Fibroblast of skin of abdomen (primary cell): ENCODE results near the gene CHMP4A.
"Not testable (repeated sequence)": the region's sequence is repeated elsewhere in the genome, so short reads cannot be mapped to it uniquely, and the experiment has no call there.

ENCODE experiments used
- DNase-seq: peaks from one replicate; pipeline ENCODE4 v3.0.0-alpha.2; 2013

The CHMP4A gene

DNA sequence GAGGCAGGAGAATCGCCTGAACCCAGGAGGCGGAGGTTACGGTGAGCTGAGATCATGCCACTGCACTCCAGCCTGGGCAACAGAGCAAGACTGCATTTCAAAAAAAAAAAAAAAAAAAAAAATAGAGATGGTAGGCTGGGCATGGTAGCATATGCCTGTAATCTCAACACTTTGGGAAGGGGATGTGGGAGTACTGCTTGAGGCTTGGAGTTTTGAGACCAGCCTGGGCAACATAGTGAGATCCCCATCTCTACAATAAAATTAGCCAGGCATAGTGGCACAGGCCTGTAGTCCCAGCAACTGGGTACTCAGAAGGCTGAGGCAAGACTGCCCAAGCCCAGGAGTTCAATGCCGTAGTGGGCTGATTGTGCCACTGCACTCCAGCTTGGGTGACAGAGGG is 9.7 kb upstream of the CHMP4A start:
- DNase-seq: not testable (repeated sequence)

GRCh38 chr14:24219521-24219920 is 6.2 kb upstream of the CHMP4A start:
- DNase-seq: no peak

DNA sequence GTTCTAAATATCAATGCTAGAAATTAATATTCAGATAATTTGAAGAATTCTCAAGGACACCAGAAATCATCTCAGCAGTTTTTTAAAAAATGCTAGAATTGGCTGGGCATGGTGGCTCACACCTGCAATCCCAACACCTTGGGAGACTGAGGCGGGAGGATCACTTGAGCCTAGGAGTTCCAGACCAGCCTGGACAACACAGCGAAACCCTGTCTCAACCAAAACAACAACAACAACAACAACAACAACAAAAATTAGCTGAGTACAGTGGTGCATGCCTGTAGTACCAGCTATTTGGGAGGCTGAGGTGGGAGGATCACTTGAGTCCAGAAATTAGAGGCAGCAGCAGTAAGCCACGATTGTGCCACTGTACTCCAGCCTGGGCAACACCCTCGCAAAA is 5.8 kb upstream of the CHMP4A start:
- DNase-seq: no peak

DNA sequence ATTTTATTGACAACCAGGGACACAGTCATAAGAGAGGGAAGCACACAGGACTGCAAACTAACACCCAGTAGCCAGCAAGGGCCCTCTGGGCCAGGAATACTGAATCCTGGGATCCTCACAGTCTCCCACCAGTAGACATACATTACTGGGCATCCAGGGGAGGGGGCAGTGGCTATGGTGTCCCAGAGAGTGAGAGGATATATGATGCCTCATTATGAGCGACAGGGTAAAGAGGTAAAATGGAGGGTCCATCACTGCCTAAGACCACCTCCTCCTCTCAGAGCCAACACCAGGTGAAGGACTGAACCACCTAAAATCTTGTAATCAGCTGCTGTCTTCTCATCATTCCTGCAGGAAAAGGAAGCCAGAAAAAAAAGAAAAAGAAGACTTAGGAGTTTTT is 3.6 kb upstream of the CHMP4A start:
- DNase-seq: not testable (repeated sequence)

- DNase-seq: no peak
Observed at GRCh38 chr14:24216345-24216699, 3.0 kb upstream of the CHMP4A start.

GRCh38 chr14:24215495-24216344 is 2.4 kb upstream of the CHMP4A start, which contains the start of gene MDP1:
Gene MDP1, minus strand, starts transcription at chr14:24216066. Its CDS starts 111 bp downstream, at chr14:24215955.
- peak; percentile 84 for DNase-seq

DNA sequence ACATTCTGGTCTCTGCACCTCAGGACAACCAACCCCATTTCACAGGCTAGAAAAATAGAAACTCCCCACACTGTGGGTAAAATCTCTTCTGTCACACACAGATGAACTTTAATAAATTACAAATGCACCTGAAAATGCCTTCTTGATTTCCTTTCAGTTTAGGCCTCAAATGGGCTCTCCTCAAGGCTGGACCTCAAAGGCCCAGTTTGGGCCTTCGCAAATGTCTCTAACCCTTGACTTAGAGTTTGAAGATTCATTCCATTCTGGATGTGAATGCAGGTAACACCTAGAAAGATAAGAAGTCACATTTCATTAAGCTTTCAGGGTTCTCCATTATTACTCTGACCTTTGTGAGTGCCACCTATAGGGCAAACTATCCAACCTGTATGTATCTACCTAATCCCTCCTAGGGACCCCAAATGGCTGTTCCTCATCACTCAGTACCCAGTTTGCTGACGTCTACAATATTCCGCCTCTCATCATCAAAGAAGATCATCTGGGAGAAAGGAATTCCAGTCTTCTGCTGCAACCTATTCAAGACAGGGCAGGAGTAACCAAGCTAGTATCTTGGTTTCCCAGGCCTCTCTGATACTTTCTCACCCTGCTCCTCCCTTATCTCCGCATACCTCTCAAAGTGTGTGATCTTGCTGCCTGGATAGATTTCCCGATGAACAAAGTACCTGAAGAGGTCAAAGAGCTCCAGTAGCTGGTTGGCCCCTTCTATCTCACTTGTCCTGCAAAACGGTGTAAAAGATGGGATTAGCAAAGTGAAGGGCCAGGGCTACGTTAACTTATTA is 776 bp upstream of the CHMP4A start:
- DNase-seq: no peak

GRCh38 chr14:24211311-24211710 is 2.0 kb downstream of the CHMP4A start:
- DNase-seq: no peak

- no peak for DNase-seq
Observed at GRCh38 chr14:24207625-24208024, 5.7 kb downstream of the CHMP4A start.

DNA sequence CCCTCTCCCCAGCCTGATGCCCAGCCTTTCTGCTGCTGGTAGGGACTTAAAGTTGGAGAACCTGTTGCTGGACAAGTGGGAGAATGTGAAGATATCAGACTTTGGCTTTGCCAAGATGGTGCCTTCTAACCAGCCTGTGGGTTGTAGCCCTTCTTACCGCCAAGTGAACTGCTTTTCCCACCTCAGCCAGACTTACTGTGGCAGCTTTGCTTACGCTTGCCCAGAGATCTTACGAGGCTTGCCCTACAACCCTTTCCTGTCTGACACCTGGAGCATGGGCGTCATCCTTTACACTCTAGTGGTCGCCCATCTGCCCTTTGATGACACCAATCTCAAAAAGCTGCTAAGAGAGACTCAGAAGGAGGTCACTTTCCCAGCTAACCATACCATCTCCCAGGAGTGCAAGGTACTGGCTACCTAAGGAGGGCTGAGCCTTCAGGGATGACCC is 6.2 kb downstream of the CHMP4A start:
- DNase-seq: no peak

DNA sequence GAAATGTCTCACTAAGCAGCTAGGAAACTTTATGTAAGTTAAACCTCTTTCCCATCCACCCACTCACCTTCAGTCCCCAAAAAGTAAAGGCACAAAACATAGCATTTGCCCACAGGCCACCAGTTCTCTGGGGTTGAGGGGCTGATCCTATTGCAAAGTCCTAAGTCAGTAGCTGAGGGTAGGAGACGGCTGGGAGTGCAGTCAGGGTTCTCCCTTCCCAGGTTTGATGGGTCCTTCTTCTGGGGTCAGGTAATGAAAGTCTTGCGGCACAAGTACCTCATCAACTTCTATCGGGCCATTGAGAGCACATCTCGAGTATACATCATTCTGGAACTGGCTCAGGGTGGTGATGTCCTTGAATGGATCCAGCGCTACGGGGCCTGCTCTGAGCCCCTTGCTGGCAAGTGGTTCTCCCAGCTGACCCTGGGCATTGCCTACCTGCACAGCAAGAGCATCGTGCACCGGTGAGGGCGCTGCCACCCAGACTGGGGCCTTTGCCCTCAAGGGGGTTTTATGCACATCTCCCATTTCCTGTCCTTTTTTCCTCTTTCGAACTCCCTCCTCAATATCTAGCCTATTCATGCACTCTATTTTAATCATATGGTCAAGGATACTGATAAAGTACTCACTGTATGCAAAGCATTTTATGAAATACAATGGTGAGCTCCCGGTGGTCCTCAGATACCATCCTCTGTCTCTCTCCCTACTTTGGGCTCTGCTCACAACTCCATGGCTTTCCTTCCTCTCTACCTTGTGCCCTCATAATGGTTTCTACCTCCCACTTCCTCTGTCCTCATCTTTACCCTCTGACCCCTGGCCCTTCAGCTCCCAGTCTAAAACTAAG is 6.8 kb downstream of the CHMP4A start:
- no peak for DNase-seq

- DNase-seq: no peak
Observed at GRCh38 chr14:24204163-24205146, 8.8 kb downstream of the CHMP4A start.

DNA sequence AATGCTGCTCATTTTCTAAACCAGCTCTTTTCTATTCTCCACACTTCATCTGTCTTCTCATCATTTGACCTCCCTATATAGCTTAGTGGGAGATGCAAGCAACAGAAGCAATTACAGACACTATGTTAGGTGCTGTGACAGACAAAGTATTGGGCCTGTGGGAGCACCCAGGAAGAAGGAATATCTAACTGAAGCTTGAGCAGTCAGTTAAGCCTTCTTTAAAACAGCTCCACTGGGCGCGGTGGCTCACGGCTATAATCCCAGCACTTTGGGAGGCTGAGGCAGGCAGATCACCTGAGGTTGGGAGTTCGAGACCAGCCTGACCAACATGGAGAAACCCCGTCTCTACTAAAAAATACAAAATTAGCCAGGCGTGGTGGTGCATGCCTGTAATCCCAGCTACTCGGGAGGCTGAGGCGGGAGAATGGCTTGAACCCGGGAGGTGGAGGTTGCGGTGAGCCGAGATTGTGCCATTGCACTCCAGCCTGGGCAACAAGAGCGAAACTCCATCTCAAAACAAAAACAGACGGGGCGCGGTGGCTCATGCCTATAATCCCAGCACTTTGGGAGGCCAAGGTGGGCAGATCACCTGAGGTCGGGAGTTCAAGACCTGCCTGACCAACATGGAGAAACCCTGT is 9.9 kb downstream of the CHMP4A start:
- not testable (repeated sequence) for DNase-seq

- not testable (repeated sequence) for DNase-seq
Observed at GRCh38 chr14:24202538-24202937, 10.8 kb downstream of the CHMP4A start.

DNA sequence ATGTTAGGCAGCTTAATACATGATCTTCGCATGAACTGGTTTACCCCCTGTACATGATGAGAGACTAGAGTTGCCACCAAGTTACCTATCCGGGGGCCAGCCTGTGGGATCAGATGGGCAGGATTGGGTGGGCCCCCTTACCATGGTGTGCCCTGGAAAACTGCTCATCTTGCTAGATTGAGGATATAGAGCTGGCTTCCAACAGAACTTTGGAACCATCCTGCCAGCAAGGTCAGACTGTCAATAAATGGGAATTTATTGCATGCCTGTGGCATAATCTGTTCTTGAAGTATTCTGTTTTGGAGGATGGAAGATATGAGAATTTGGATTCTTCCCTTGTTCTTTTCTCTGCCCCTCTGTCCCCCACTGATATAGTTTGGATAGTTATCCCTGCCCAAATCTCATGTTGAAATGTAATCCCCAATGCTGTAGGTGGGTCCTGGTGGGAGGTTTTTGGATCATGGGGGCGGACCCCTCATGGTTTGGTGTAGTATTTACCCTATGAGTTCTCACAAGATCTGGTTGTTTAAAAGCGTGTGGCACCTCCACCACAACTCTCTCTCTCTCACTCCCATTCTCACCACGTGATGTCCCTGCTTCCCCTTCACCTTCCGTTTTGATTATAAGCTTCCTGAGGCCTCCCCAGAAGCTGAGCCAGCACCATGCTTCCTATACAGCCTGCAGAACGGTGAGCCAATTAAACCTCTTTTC is 14.3 kb downstream of the CHMP4A start:
- no peak for DNase-seq

GRCh38 chr14:24197056-24197450 is 16.2 kb downstream of the CHMP4A start:
- DNase-seq: no peak

GRCh38 chr14:24196071-24197055 is 16.9 kb downstream of the CHMP4A start:
- no peak for DNase-seq

GRCh38 chr14:24195186-24196070 is 17.9 kb downstream of the CHMP4A start, which contains the start of gene TM9SF1:
Gene TM9SF1, minus strand, starts transcription at chr14:24195441. Its CDS starts 422 bp downstream, at chr14:24195019.
- DNase-seq: peak; percentile 87
